LNCAP (cell line): ENCODE data around the gene RBP7.

Experiments used
- TF ChIP-seq, protein P1 (sequence below): fragments of 450-650 bp; IDR thresholded peaks from 2 replicates; pipeline ENCODE4 v1.5.1; 2017; ENCODE audit warnings: mild to moderate bottlenecking

The RBP7 gene

GRCh38 chr1:9996624-9997582, at the start of gene RBP7:
Gene RBP7, plus strand, starts transcription at chr1:9997228. Its CDS starts 31 bp downstream, at chr1:9997259.
- TF ChIP-seq, protein P1, sequence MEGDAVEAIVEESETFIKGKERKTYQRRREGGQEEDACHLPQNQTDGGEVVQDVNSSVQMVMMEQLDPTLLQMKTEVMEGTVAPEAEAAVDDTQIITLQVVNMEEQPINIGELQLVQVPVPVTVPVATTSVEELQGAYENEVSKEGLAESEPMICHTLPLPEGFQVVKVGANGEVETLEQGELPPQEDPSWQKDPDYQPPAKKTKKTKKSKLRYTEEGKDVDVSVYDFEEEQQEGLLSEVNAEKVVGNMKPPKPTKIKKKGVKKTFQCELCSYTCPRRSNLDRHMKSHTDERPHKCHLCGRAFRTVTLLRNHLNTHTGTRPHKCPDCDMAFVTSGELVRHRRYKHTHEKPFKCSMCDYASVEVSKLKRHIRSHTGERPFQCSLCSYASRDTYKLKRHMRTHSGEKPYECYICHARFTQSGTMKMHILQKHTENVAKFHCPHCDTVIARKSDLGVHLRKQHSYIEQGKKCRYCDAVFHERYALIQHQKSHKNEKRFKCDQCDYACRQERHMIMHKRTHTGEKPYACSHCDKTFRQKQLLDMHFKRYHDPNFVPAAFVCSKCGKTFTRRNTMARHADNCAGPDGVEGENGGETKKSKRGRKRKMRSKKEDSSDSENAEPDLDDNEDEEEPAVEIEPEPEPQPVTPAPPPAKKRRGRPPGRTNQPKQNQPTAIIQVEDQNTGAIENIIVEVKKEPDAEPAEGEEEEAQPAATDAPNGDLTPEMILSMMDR, result no peak

DNA sequence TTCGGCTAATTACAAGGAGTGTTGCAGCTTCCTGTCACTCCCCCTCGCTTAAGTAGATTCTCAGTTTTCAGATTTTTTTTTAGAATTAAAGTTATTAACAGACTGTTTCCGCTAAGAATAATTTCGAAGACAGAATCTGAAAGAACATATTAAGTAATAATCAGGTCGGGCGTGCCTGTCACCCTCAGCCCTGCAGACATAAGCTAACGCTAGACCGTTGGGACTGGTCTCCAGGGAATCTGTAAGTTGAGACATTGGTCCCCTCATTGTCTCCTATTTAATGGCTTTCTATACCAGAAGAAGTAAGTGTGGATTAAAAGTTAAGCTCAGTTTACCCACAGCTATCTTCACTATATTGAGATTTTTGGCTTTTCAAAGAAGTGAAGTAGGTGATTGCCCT, 39.3 kb upstream of the RBP7 start:
- TF ChIP-seq, protein P1, result no peak

DNA sequence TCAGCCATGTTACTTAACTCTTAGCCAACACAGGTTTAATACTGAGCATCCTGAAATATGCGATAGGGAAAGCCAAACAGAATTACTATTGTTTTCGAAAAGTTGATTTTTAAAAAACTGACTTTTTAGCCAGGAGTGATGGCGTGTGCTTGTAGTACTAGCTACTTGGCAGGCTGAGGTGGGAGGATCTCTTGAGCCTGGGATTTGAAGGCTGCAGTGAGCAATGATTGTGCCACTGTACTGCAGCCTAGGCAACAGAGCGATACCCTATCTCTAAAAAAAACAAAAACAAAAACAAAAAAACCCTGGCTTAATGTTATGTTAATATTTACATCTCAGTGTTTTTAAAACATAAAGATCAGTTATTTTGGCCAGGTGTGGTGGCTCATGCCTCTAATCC, 37.0 kb upstream of the RBP7 start:
- TF ChIP-seq, protein P1, result no peak

GRCh38 chr1:9960706-9961562, 36.1 kb upstream of the RBP7 start:
- TF ChIP-seq, protein P1, result no peak

GRCh38 chr1:9984253-9984652, 12.8 kb upstream of the RBP7 start:
- TF ChIP-seq, protein P1, result no peak

GRCh38 chr1:9985001-9985400, 12.0 kb upstream of the RBP7 start:
- TF ChIP-seq, protein P1, result no peak

- TF ChIP-seq, protein P1, result no peak
Observed at GRCh38 chr1:9989773-9990172, 7.3 kb upstream of the RBP7 start.
